Fibroblast of lung (primary cell): ENCODE results near the gene CMC2.

Source experiments
- CTCF ChIP-seq, 2 donors: IDR thresholded peaks in 1 of 2; conservative IDR thresholded peaks in 1 of 2; 1 replicate in 1 of 2; 2 replicates in 1 of 2; pipeline ENCODE4 v1.5.1; 2011 to 2012; ENCODE audit warnings: low read length in 2 of 2, control low read depth in 1 of 2, inconsistent platforms in 1 of 2, low read depth in 1 of 2, mild to moderate bottlenecking in 1 of 2
- EZH2 ChIP-seq: IDR thresholded peaks from 2 replicates; pipeline ENCODE4 v1.5.1; 2012; ENCODE audit warnings: low read length, control low read depth, mild to moderate bottlenecking; ENCODE audit errors: missing control alignments

GRCh38 chr16:81000873-81001272, 5.8 kb downstream of the CMC2 start:
- TF ChIP-seq CTCF (conservative IDR thresholded peaks at IDR 0.05 in 1 of 2, IDR thresholded peaks at IDR 0.05 in 1 of 2; ENCODE audit: low read depth in 1 of 2, low read length in 2 of 2) (no peak), EZH2 (no peak)
